ENCODE measurements around the gene NTPCR. TPM values are rescaled to one million over a fixed set of nuclear protein-coding genes. Genes with fewer than 3 reads are reported as not detected.

Gene NTPCR
- total and polyA plus RNA-seq, 2 donors (not counting 3 experiments of a cell fraction or from before 2014, with no cell fraction given), result 13.2 to 35.3 TPM

- intact Hi-C loops (cut with micrococcal nuclease), result no loop called here
Observed at GRCh38 chr1:232902774-232903350, 47.5 kb upstream of the NTPCR start.

More at GRCh38 chr1:232902774-232903350, 47.5 kb upstream of the NTPCR start:
- dilution Hi-C loops (cut with MboI; ENCODE audit: extremely low pct_ligation_motif_present, low sequenced_read_pairs), result no loop called here
- no peak for DNase-seq (ENCODE audit: low read depth, low spot score)
- Histone ChIP-seq H3K4me1 (ENCODE audit: control insufficient read depth, extremely low read depth, insufficient read depth, low read length) (no peaks in the 10 kb centered on the region), H4K20me1 (replicated peaks; ENCODE audit: control insufficient read depth, extremely low read depth, insufficient read depth, low read length) (no peaks in the 10 kb centered on the region), H3K27me3 (ENCODE audit: control insufficient read depth in 2 of 2, insufficient read depth in 2 of 2, low read length in 2 of 2) (no peaks in the 10 kb centered on the region), H3K27ac (ENCODE audit: insufficient read depth, low read depth, low read length) (no peak overlapping the region), H3K4me2 (ENCODE audit: insufficient read depth, low read length) (no peak overlapping the region), H3K9ac (replicated peaks; ENCODE audit: extremely low read depth, insufficient read depth, low read length) (no peak overlapping the region), H3K4me3 (replicated peaks in 1 of 3; ENCODE audit: insufficient read depth in 1 of 3, low read depth in 1 of 3, low read length in 3 of 3) (no peak overlapping the region), H3K79me2 (ENCODE audit: control insufficient read depth, insufficient read depth, low read length) (no peaks in the 10 kb centered on the region), H2AFZ (ENCODE audit: low read depth, low read length) (no peak overlapping the region), H3K36me3 (ENCODE audit: control insufficient read depth in 2 of 2, extremely low read depth in 1 of 2, insufficient read depth in 2 of 2, low read length in 2 of 2) (no peaks in the 10 kb centered on the region), H3K9me3 (replicated peaks; ENCODE audit: control insufficient read depth, insufficient read depth, low read length) (no peaks in the 10 kb centered on the region), H3K9me1 (replicated peaks; ENCODE audit: control insufficient read depth, extremely low read depth, insufficient read depth, low read length) (no peaks in the 10 kb centered on the region)
- no peak for TF ChIP-seq MAX (IDR thresholded peaks at IDR 0.05; ENCODE audit: insufficient read depth, insufficient read length)
- no peak for TF ChIP-seq MYC (IDR thresholded peaks at IDR 0.05; ENCODE audit: low read depth, low read length)
- TF ChIP-seq GATA2 (IDR thresholded peaks at IDR 0.05; ENCODE audit: insufficient read depth, insufficient read length, low read depth, low read length), result no peak
- no peak for TF ChIP-seq FOS (IDR thresholded peaks at IDR 0.05; ENCODE audit: borderline replicate concordance, insufficient read depth, low read length)
- no peak for TF ChIP-seq EZH2 (IDR thresholded peaks at IDR 0.05; ENCODE audit: borderline replicate concordance, low read depth, low read length, severe bottlenecking)
- TF ChIP-seq POLR2AphosphoS5 (IDR thresholded peaks at IDR 0.05; ENCODE audit: insufficient read depth, low read depth, low read length), result no peak
- no peak for TF ChIP-seq JUN (IDR thresholded peaks at IDR 0.05; ENCODE audit: borderline replicate concordance, insufficient read depth, insufficient read length, low read depth)
- TF ChIP-seq CTCF (IDR thresholded peaks at IDR 0.05; ENCODE audit: extremely low read depth in 1 of 2, insufficient read depth in 1 of 2, low read depth in 1 of 2, low read length in 2 of 2), result no peak
- no peak for TF ChIP-seq POLR2A (IDR thresholded peaks at IDR 0.05; ENCODE audit: low read depth, low read length)
- POLR2A ChIA-PET, result no interaction called here
- CTCF ChIA-PET, result interaction anchor here (0.9 kb wide), 1 partner anchor 22 kb away, joined by 3 read pairs; no protein-coding TSS in a partner anchor
- BruUV-seq (replicated peaks), result no TSS peak
- FAIRE-seq, result no peak
